CD4-positive, alpha-beta T cell treated with Interleukin-4 for 1 hour (primary cell): ENCODE results near the gene CCNY.
A peak's percentile ranks its signal among the peaks of the same experiment; 100 is the strongest.
"Not testable (repeated sequence)": the region's sequence is repeated elsewhere in the genome, so short reads cannot be mapped to it uniquely, and the experiment has no call there.

Experiments used
- DNase-seq, 2 donors: peaks; one replicate each; pipeline ENCODE4 v3.0.0-alpha.2; 2020 to 2022

Gene CCNY

GRCh38 chr10:35336084-35336831, at the start of gene CCNY:
TSS of gene CCNY (plus strand) at chr10:35336509. CDS start at chr10:35337054, 545 bp downstream.
- peak; percentile 66 to 76 for DNase-seq

GRCh38 chr10:35289198-35289597, 47.1 kb upstream of the CCNY start:
- no peak for DNase-seq

- no peak for DNase-seq
Observed at GRCh38 chr10:35294506-35294905, 41.8 kb upstream of the CCNY start.

- no peak for DNase-seq
Observed at GRCh38 chr10:35299016-35299415, 37.3 kb upstream of the CCNY start.

- peak; percentile 19 to 79 for DNase-seq
Observed at GRCh38 chr10:35300063-35300699, 36.1 kb upstream of the CCNY start.

GRCh38 chr10:35304649-35305048, 31.7 kb upstream of the CCNY start:
- no peak for DNase-seq

- no peak for DNase-seq
Observed at GRCh38 chr10:35306852-35307251, 29.5 kb upstream of the CCNY start.

GRCh38 chr10:35307297-35307696, 29.0 kb upstream of the CCNY start:
- DNase-seq = no peak

GRCh38 chr10:35308809-35309208, 27.5 kb upstream of the CCNY start:
- no peak for DNase-seq

GRCh38 chr10:35314142-35314541, 22.2 kb upstream of the CCNY start:
- not testable (repeated sequence) for DNase-seq

- not testable (repeated sequence) for DNase-seq
Observed at GRCh38 chr10:35315235-35315634, 21.1 kb upstream of the CCNY start.

- no peak for DNase-seq
Observed at GRCh38 chr10:35316218-35316967, 19.9 kb upstream of the CCNY start.

- no peak for DNase-seq
Observed at GRCh38 chr10:35318551-35318950, 17.8 kb upstream of the CCNY start.

GRCh38 chr10:35320341-35320740, 16.0 kb upstream of the CCNY start:
- no peak for DNase-seq

- no peak for DNase-seq
Observed at GRCh38 chr10:35322636-35323035, 13.7 kb upstream of the CCNY start.

- DNase-seq = no peak
Observed at GRCh38 chr10:35324196-35324595, 12.1 kb upstream of the CCNY start.

GRCh38 chr10:35326466-35327235, 9.7 kb upstream of the CCNY start:
- no peak for DNase-seq

GRCh38 chr10:35327790-35328403, 8.4 kb upstream of the CCNY start:
- DNase-seq = no peak

- no peak for DNase-seq
Observed at GRCh38 chr10:35328404-35329037, 7.8 kb upstream of the CCNY start.

- DNase-seq = no peak
Observed at GRCh38 chr10:35329520-35329919, 6.8 kb upstream of the CCNY start.

GRCh38 chr10:35331894-35332640, 4.2 kb upstream of the CCNY start:
- DNase-seq = no peak
